HUDEP-2 (cell line): Measurements from ENCODE around the gene MPPED1.

Source experiments
- DNase-seq, 76 experiments: peaks; one replicate each; lab custom pipeline; 2025; ENCODE audit not compliant: unreplicated experiment in 76 of 76; lab: John Stamatoyannopoulos, UW

The MPPED1 gene

DNA sequence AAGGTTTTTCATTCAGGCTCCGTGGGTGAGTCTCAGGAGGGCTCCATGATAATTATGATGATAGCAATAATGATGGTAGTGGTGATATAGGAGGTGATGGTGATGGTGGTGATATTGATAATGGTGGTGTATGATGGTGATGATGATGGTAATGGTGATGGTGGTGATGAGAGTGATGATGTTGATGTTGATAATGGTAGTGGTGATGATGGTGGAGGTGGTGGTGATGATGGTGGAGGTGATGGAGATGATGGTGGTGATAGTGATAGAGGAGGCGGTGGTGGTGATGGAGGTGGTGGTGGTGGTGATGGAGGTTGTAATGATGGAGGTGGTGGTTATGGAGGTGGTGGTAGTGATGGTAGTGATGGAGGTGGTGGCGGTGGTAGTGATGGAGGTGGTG is 79.4 kb downstream of the MPPED1 start:
- DNase-seq, result no peak

DNA sequence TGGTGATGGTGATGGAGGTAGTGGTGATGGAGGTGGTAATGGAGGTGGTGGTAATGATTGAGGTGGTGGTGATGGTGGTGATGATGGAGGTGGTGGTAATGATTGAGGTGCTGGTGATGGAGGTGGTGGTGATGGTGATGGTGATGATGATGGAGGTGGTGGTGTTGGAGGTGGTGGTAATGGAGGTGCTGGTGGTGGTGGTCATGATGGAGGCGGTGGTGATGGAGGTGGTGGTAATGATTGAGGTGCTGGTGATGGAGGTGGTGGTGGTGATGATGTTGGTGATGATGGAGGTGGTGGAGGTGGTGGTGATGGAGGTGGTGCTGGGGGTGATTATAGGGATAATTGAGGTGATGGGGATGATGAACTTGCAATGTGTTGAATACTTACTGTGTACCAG is 79.9 kb downstream of the MPPED1 start:
- no peak for DNase-seq

DNA sequence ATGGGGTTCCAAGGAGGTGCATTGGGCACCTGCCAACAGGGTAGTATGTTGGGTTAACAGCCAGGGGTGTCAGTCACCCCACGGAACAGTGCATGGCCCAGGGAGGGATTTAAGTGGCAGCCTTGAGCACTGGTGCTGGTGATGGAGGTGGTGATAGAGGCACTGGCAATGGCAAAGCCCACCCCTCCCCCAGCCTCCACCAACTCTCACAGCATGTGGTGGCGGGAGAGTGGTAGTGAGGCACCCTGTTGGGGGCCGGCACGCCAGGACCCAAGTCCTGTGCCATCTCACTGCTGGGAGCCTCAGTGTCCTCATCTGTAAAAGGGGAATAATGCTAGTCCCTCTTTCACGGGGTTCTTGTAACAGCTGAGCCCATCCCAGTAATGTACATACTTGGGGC is 81.5 kb downstream of the MPPED1 start:
- DNase-seq, result no peak

DNA sequence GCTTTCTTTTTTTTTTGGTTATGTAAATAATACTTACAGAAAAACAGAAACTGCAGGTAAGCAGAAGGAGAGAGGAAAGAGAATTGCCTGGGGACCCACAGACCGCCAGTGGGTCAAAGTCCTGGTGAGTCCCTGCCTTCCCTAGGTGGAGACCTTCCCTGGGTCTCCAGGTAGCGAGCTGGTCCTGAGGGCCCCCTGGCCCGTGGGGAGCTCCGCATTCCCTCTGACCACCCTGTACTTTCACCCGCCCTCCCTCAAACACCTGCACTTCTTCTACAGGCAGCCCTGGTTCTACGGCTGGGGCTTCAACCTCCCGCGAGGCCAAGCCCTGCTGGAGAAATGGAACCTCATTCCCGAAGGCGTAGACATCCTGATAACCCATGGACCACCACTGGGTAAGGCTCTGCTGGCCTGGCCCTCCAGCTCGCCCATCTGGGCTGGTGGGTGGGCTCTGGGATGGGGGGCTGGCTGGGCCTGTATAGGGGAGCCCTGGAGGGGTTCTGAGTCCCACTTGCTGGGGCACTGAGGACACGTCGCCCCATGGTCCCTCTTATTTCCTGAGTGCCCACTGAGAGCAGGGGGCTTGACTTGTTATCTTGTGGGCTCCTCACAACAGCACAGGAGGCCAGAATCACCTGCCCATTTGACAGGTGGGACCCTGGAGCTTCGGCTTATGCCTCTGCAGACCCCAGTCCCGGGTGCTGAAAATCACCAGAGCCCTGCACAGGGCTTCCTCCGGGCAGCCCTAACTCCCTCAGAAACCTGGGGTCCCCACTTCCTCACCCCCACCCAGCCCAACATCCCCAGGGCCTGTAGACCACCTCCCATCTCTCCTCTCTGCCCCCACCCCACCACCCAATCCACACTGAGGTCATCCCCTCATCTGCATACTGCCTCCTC is 86.4 kb downstream of the MPPED1 start:
- DNase-seq, result no peak

DNA sequence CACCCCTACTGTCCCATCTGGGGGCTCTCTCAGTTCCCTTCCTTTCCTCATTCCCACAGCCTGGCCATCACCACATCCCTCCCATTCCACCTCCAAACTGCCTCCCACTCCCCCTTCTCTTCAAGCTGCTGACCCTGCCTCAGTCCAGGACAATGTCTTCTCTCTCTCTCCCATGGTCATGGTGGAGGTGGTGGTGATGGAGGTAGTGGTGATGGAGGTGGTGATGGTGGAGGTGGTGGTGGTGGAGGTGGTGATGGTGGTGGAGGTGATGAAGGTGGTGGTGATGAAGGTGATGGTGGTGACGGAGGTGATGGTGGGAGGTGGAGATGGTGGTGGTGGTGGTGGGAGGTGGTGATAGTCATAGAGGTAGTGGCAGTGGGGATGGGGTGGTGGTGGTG is 87.0 kb downstream of the MPPED1 start:
- no peak for DNase-seq

DNA sequence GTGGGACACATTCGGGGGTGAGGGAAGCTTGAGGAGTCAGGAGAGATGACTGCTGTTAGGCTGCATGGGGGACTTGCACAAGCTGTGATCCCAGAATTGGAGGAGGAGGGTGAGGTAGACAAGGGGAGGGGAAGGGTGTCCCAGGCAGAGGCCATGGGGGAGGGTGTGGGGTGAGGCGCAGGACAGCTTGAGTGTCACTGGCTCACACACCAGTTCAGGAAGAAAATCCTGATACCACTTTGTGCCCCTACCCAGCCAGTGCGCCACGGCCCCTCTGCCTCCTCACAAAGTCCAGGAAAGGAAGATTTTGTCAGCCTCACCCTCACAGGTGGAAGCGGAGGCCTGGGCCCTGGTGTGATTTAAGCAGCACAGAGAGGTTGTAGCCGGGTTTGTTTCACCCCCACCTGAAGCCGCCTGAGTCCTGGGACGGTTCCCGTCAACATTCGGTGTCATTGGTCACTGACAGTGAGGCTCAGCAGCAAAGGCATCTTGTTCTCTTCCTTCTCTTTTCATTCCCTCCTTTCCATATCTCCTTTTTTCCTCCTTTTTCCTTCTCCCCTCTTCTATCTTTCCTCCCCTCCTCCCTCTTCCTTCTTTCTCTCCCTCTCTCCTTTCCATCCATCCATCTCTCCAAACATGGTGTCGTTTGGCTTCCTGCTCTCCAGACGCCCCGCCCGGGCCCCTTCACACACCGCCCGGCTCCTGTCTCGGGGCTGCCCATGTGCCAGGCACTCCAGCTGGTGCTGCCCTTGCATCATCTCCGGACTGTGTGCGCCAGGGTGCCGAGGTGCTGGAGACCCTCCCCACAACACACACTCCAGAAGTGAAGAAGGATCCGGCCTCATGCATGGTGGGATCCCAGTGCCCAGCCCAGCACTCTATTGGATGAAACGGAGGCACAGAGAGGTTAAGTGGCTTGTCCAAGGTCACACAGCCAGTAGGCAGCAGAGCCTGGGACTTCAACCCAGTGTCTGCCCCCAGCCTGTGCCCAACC is 89.3 kb downstream of the MPPED1 start:
- no peak for DNase-seq

DNA sequence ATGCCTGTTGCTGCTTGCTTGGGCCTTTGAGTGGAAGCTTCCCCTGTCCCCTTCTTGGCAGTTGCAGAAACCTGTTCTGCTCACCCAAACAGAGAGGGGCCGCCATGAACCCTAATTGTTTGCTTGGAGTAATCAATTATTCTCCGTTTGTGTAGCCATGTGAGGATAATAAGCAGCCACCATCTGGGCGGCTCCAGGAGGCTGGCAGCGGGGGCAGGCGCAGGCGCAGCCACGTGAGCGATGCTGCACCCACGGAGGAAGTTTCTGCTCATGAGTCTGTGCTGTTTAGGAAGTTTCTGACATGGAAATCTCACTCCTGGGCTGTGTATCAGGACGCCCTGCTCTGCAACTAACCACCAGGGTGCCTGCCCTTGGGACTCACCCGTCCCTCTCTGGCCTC is 90.1 kb downstream of the MPPED1 start:
- no peak for DNase-seq

DNA sequence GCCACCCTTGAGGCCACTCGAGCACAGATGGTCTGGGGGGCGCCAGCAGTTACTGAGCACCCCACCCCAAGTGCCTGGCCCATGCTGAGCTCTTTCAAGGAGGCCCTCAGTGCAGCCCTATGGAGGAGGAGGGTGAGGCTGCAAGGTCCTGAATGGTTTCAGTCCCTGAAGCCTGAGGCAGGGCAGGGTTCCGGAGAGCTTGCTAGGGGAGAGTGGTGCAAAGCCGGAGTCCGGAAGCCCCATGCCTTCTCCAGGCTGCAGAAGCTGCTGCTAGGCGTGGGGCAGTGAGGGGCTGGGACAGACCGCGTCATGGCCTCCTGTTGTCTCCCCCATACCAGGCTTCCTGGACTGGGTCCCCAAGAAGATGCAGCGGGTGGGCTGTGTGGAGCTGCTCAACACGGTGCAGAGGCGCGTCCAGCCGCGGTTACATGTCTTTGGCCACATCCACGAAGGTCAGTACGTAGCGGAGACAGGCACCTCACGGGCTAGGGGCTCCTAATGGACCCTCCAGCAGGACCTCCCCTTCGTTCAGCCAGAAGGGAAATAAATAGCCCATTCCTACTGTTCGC is 90.6 kb downstream of the MPPED1 start:
- no peak for DNase-seq

DNA sequence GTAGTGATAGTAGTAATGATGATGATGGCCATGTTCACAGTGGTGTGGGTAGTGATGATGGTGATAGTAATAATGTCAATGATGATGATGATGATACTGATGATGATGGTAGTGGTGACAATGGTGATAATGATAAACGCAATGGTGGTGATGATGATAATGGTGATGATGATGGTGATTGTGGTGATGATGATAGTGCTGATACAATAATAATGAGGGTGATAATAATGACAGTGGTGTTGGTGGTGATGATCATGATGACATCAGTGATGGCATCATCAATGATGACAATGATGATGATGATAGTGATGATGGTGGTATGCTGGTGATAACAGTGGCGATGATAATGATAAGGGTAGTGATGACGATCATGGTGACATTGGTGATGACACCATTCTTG is 92.3 kb downstream of the MPPED1 start:
- DNase-seq, result no peak

DNA sequence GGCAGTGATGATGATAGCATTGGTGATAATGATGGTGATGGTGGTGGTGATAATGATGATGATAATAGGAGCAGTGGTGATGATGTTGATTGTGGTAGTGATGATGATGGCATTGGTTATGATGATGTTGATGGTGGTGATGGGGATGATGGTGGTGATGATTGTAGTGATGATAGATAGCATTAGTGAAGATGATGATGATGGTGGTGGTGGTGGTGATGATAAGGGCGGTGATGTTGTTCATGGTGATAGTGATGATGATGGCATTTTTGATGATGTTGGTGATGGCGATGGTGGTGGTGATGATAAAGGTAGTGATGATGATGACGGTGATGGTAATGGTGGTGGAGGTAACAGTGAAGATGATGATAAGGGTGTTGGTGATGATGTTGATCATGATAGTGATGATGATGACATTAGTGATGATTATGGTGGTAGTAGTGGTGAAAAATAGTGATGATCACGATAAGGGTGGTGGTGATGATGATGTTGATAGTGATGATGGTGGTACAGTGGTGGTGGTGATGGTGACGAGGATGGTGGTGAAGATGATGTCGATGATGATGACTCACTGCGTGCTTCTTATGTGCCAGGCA is 93.0 kb downstream of the MPPED1 start:
- no peak for DNase-seq

DNA sequence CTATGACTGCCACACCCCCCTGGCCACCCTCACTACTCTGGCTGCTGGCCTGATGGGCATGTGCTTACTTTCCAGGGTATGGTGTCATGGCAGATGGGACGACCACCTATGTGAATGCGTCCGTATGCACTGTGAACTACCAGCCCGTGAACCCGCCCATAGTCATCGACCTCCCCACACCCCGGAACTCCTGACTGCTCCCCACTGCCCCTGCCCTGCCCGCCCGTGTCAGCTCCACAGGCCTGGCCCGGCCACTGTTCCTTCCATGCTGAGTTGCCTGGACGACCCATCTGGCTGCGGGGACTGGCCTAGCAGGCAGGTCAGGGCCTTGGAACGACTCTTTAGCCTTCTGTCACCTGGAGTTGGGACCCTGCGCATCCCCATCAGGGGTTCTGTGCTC is 93.6 kb downstream of the MPPED1 start:
- DNase-seq, result no peak

DNA sequence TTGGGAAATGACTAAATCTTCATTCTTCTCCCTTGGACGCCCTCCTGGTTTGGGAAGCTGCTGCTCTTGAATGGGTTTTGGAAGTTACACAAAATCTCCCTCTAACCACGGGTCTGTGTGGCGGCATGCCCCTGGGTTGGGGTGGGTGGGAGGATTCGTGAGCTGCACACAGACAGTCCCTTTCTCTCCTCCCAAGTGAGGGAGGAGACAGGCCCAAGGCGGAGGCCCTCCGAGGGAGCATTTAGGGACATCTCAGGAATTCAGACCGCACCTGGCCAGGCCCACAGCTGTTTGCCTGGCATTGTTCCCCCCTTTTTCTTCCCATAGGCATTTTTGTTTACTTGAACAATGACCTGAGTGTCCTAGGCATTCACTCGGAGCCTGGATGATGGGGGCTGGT is 94.1 kb downstream of the MPPED1 start:
- no peak for DNase-seq

DNA sequence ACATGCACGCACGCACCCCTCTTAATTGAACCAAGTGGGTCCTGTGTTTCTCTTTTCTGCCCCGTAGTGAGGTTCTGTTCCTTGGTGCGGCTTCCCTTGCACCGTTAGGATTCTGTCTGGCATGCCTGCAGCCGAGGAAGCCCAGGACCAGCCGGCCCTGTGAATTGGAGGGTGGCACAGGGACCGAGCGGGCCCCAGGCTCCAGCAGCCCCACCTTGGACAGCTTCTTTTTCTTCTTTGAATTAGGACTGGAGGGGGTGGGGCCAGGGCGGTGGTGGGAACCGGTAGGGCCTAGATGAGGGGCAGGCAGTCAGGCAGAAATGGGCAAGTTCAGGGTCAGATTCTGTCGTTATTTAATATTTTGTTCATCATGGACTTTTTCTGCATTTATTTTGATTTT is 94.7 kb downstream of the MPPED1 start:
- no peak for DNase-seq

DNA sequence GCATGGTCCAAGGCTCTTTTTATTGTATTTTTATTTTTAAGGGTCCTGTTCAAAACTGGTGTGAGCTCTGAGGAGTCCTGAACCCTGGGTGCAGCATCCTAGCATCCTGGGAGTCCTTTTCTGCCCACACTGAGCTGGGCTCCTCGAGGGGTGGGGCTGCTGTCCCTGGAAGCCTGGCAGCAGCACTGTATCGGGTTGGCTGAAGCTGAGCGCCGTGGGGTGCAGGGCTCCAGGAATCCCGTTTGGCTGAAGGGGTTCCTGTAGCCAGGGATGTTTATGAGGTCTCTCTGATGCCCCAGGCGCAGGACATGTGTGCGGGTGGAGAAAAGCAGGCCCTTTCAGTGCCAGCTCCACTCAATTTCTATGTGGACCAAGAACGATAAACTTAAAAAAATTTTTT is 95.4 kb downstream of the MPPED1 start:
- DNase-seq, result no peak

DNA sequence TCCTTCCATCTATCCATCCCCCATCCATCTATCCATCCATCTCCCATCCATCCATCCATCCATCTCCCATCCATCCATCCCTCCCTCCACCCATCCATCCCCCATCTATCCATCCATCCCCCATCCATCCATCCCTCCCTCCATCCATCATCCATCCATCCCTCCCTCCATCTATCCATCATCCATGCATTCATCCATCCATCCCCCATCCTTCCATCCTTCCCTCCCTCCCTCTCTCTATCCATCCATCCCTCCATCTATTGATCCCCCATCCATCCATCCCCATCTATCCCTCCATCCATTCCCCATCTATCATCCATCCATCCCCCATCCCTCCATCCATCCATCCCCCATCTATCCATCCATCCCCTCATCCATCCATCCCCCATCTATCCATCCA is 96.7 kb downstream of the MPPED1 start:
- DNase-seq, result no peak

DNA sequence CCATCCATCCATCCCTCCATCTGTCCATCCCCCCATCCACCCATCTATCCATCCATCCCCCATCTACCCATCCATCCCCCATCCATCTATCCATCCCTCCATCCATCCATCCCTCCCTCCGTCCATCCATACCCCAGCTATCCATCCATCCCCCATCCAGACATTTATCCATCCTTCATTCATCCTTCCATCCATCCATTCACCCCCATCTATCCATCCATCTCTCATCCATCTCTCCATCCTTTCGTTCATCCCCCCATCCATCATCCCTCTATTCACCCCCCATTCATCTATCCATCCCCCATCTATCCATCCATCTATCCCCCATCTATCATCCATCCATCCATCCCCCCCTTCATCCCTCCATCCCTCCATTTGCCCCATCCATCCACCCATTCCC is 97.5 kb downstream of the MPPED1 start:
- DNase-seq, result no peak

DNA sequence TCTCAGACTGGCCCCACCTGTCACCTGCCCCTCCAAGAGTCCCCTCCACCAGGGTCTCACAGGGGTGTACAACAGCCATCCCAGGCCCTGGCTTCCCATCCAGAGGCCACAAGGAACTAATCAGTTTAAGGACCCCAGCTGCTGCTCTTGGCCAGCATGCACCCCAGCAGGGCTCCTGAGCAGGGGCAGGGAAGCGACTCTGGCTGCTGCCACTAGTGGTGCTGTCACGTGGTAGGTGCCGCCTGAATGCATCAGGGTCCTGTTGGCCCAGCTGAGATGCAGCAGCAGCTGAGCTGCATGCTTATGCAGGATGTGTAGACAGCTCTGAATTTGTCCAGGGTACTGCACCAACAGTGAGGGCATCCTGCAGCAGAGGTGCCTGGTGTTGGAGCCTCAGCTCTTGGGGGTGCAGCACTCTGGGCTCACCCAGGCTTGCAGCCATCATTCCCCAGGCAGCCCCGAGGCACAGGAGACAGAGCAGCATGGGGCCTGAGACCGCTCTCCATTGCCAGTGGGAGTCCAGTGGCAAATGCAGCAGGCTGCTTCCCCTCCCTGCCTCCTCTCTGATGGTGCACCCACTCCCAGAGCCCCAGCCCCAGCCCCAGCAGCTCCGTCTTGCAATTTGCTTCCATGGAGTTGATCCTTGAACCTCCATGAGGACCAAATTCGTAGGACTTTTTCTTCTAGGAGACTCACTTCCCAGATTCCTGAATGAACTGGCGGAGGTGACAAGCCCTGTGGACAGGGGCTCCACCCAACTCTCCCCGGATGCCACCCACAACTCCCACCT is 98.7 kb downstream of the MPPED1 start:
- no peak for DNase-seq

DNA sequence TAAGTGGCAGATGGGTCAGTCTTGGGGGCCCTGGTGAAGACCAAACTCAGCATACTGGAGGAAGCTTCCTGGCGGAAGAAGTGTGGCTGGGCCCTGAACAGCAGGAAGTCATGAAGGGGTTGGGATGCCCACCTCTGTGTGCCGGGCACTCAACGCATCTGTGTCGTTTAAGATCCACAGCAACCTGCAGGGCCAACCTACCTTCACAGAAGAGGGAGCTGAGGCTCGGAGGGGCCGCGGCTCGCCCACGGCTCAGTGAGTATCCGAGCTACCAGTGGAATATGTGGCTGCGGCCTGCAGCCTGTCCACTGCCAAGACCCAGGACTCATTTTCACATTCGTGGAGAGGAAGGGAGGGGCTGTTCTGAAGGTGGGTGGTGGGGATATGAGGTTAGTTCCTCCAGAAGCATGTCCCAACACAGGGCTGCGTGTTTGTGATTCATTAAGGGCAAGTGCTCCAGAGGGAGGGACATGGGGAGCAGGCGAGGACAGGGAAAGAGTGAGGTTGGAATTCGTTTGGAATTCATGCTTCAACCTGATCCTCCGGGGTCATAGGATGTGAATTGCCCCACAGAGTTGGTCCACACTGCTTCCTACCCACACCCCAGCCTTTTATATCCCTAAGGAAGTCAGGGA is 99.6 kb downstream of the MPPED1 start:
- DNase-seq, result no peak

DNA sequence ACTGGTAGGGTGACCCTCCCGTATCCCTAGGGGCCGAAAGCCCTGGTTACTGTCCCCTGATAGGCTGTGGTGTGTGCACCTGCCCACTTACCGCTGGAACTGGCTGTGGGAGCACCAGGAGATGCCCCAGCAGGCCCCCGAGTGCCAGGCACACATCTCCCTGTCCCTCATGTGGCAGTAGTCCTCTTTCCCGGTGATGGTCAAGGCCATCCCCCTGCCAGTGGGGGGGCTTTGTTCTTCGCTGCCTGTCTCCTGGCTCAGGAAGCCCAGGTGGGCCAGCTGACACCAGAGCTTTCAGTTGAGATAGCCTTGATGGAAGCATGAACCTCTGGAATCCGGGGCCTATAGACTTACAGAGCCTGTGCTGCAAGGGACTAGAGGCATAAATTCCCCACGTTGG is 100.5 kb downstream of the MPPED1 start:
- no peak for DNase-seq
